CD14-positive monocyte (primary cell): ENCODE measurements around the gene ENPP6. TPM values are rescaled to one million over a fixed set of nuclear protein-coding genes. Genes with fewer than 3 reads are reported as not detected.

ENCODE experiments used
- DNase-seq, 3 donors: peaks; one replicate each; pipeline ENCODE4 v3.0.0-alpha.2; 2011 to 2022
- H2AFZ ChIP-seq: 2 replicates; pipeline ENCODE4 v1.6.0; 2012; ENCODE audit warnings: mild to moderate bottlenecking, low read depth, low read length, inconsistent platforms; ENCODE audit not compliant: insufficient read depth, poor library complexity, severe bottlenecking
- H3K27ac ChIP-seq, 2 donors: 1 replicate in 1 of 2; 2 replicates in 1 of 2; pipeline ENCODE4 v1.5.1; 2012 to 2013; ENCODE audit warnings: low read length in 2 of 2, control low read depth in 1 of 2, inconsistent platforms in 1 of 2, low read depth in 1 of 2, mild to moderate bottlenecking in 1 of 2
- H3K27me3 ChIP-seq, 2 donors: one replicate each; pipeline versions ENCODE4 v1.6.0 to v1.6.1; 2011 to 2013; ENCODE audit warnings: low read length in 2 of 2; ENCODE audit not compliant: control insufficient read depth in 2 of 2, insufficient read depth in 2 of 2
- H3K36me3 ChIP-seq, 2 donors: replicated peaks in 1 of 2; 1 replicate in 1 of 2; 2 replicates in 1 of 2; pipeline versions ENCODE4 v1.5.1 to v1.6.1; 2012 to 2013; ENCODE audit warnings: low read length in 2 of 2, control low read depth in 1 of 2, inconsistent platforms in 1 of 2, mild to moderate bottlenecking in 1 of 2; ENCODE audit not compliant: insufficient read depth in 2 of 2, control insufficient read depth in 1 of 2
- H3K4me1 ChIP-seq, 2 donors: 1 replicate in 1 of 2; 2 replicates in 1 of 2; pipeline versions ENCODE4 v1.5.1 to v1.6.1; 2012 to 2013; ENCODE audit warnings: low read length in 2 of 2, control low read depth in 1 of 2, inconsistent platforms in 1 of 2, mild to moderate bottlenecking in 1 of 2, moderate library complexity in 1 of 2; ENCODE audit not compliant: insufficient read depth in 2 of 2, control insufficient read depth in 1 of 2
- H3K4me2 ChIP-seq: replicated peaks from 2 replicates; pipeline ENCODE3; 2012; ENCODE audit warnings: low read length, moderate library complexity, mild to moderate bottlenecking; ENCODE audit not compliant: poor library complexity, severe bottlenecking; ENCODE audit errors: extremely low read depth
- H3K4me3 ChIP-seq, 3 experiments: fragments of 200-600 bp in 1 of 3; sonication (generic) in 1 of 3; replicated peaks in 1 of 3; 1 replicate in 2 of 3; 2 replicates in 1 of 3; pipeline ENCODE4 v1.5.1; 2011 to 2013; ENCODE audit warnings: low read length in 3 of 3, mild to moderate bottlenecking in 3 of 3, control low read depth in 2 of 3, low read depth in 2 of 3, inconsistent platforms in 1 of 3, moderate library complexity in 1 of 3
- H3K79me2 ChIP-seq: 2 replicates; pipeline ENCODE4 v1.6.0; 2012; ENCODE audit warnings: mild to moderate bottlenecking, control low read depth, inconsistent platforms, low read length, moderate library complexity; ENCODE audit not compliant: insufficient read depth
- H3K9ac ChIP-seq: 2 replicates; pipeline ENCODE4 v1.6.0; 2017; ENCODE audit warnings: low read length, mild to moderate bottlenecking; ENCODE audit not compliant: insufficient read depth, poor library complexity, severe bottlenecking
- H3K9me3 ChIP-seq, 2 donors: replicated peaks in 1 of 2; 1 replicate in 1 of 2; 2 replicates in 1 of 2; pipeline versions ENCODE4 v1.5.1 to v1.6.1; 2012 to 2013; ENCODE audit warnings: low read length in 2 of 2, control low read depth in 1 of 2; ENCODE audit not compliant: control insufficient read depth in 1 of 2, insufficient read depth in 1 of 2
- H4K20me1 ChIP-seq: 2 replicates; pipeline ENCODE4 v1.6.0; 2012; ENCODE audit warnings: mild to moderate bottlenecking, low read length, control low read depth, moderate library complexity; ENCODE audit not compliant: insufficient read depth
- H3K27ac Mint-ChIP-seq, 7 donors: one replicate each; pipeline ENCODE4 v1.8.0; 2020; ENCODE audit warnings: mild to moderate bottlenecking in 7 of 7, mixed read lengths in 7 of 7, moderate library complexity in 6 of 7, inconsistent platforms in 2 of 7
- H3K27me3 Mint-ChIP-seq, 3 donors: one replicate each; pipeline ENCODE4 v1.8.0; 2021 to 2022; ENCODE audit warnings: low read depth in 3 of 3, mild to moderate bottlenecking in 3 of 3, mixed read lengths in 3 of 3, moderate library complexity in 3 of 3, inconsistent platforms in 1 of 3
- H3K36me3 Mint-ChIP-seq, 2 donors: one replicate each; pipeline ENCODE4 v1.8.0; 2020; ENCODE audit warnings: mixed read lengths in 2 of 2, inconsistent platforms in 1 of 2, mild to moderate bottlenecking in 1 of 2
- H3K4me1 Mint-ChIP-seq: one replicate; pipeline ENCODE4 v1.8.0; 2020; ENCODE audit warnings: mild to moderate bottlenecking, mixed read lengths
- H3K4me3 Mint-ChIP-seq, 2 donors: one replicate each; pipeline ENCODE4 v1.8.0; 2020; ENCODE audit warnings: mild to moderate bottlenecking in 2 of 2, mixed read lengths in 2 of 2, moderate library complexity in 1 of 2
- H3K9me3 Mint-ChIP-seq, 7 donors: one replicate each; pipeline ENCODE4 v1.8.0; 2020 to 2022; ENCODE audit warnings: mixed read lengths in 7 of 7, mild to moderate bottlenecking in 6 of 7, moderate library complexity in 6 of 7, inconsistent platforms in 2 of 7
- WGBS: methylation state at CpG from one replicate; pipeline ENCODE4 v1.1.5; 2013; ENCODE audit warnings: missing lambda C conversion rate; ENCODE audit not compliant: insufficient coverage; 5-methylcytosine and 5-hydroxymethylcytosine counted together
- intact Hi-C, 2 donors: fragments of 100-400 bp; cut with micrococcal nuclease; formaldehyde crosslinking; loops; one replicate each; pipeline versions ENCODE4 v1.15.0 to v1.15.1; 2023
- polyA plus RNA-seq, 3 donors: library from polyadenylated mRNA; depleted of rRNA in 1 of 3; unstranded in 2 of 3; stranded (reverse) in 1 of 3; fragments of 300-500 nt in 2 of 3; fragments of >200 nt in 1 of 3; fragmentation: Illumina TruSeq in 2 of 3; gene quantifications; 1 replicate in 2 of 3; 2 replicates in 1 of 3; pipeline ENCODE4 v1.2.3, GENCODE V29; 2012 to 2021
- TF ChIP-seq, protein P1 (sequence below): fragments of 200-600 bp; IDR thresholded peaks from one replicate; pipeline ENCODE4 v1.8.0; 2022; ENCODE audit warnings: antibody characterized with exemption, mild to moderate bottlenecking

ENPP6 gene
- polyA plus RNA-seq, 3 donors, result 0.05 TPM; not detected in 2

DNA sequence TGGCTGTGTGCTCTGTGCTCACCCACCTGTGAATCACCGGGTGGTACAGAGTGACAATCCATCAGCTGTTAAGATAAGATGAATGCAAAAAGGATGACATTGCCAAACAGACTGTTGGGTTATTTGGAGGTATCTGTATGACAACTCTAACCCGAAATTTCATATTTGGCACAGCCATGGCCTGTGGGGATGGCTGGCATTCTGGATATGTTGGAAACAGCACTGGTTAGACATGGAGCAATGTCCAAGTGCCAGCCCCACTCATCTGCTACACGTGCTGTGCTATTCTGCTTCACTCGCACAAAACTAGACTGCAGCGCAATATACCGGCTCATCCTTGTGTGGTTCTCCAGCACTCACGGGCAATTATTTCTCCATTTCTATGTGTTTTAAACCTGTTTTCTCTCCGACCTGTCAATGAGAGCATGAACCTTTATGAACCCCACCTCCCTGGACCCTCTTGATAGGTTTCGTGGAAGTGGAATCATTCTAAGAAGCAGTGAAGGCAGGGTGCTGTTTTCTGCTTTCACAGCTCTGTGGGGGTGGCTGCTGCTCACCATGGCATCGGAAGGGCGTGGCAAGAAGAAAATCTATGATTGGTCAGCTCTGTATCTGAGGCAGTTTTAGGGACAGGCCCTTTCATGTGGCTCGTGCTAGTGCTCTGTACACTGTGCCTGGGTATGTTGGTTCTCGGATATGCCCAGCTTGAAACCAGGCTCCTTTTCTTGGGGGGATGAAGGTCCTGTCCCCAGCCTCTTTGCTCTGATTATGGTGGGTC, 94.9 kb downstream of the ENPP6 start:
- H3K79me2 ChIP-seq, result no peaks in the 10 kb centered on the region
- no peak overlapping the region for H3K27ac Mint-ChIP-seq
- intact Hi-C loops, result no loop called here
- peaks cover 0 to 7% (median 6%) of the 10 kb centered on the region in 3 donors for H3K27me3 Mint-ChIP-seq
- H3K4me3 Mint-ChIP-seq, result no peak overlapping the region
- no peak overlapping the region for H2AFZ ChIP-seq
- H3K4me2 ChIP-seq, result no peak overlapping the region
- H3K36me3 Mint-ChIP-seq, result no peaks in the 10 kb centered on the region
- H3K4me1 ChIP-seq, result no peaks in the 10 kb centered on the region
- WGBS, result 97% methylated on average over 10 of the region's 13 CpGs
- H3K27me3 ChIP-seq, result no peaks in the 10 kb centered on the region
- H3K27ac ChIP-seq, result no peak overlapping the region
- H3K4me3 ChIP-seq, result no peak overlapping the region
- H3K36me3 ChIP-seq, result no peaks in the 10 kb centered on the region
- no peak overlapping the region for H3K9ac ChIP-seq
- H3K4me1 Mint-ChIP-seq, result no peaks in the 10 kb centered on the region
- TF ChIP-seq, protein P1, sequence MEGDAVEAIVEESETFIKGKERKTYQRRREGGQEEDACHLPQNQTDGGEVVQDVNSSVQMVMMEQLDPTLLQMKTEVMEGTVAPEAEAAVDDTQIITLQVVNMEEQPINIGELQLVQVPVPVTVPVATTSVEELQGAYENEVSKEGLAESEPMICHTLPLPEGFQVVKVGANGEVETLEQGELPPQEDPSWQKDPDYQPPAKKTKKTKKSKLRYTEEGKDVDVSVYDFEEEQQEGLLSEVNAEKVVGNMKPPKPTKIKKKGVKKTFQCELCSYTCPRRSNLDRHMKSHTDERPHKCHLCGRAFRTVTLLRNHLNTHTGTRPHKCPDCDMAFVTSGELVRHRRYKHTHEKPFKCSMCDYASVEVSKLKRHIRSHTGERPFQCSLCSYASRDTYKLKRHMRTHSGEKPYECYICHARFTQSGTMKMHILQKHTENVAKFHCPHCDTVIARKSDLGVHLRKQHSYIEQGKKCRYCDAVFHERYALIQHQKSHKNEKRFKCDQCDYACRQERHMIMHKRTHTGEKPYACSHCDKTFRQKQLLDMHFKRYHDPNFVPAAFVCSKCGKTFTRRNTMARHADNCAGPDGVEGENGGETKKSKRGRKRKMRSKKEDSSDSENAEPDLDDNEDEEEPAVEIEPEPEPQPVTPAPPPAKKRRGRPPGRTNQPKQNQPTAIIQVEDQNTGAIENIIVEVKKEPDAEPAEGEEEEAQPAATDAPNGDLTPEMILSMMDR, result no peak
- H3K9me3 ChIP-seq, result no peaks in the 10 kb centered on the region
- H3K9me3 Mint-ChIP-seq, result peaks cover 2 to 16% (median 2%) of the 10 kb centered on the region in 7 donors
- no peak for DNase-seq
- H4K20me1 ChIP-seq, result no peaks in the 10 kb centered on the region

DNA sequence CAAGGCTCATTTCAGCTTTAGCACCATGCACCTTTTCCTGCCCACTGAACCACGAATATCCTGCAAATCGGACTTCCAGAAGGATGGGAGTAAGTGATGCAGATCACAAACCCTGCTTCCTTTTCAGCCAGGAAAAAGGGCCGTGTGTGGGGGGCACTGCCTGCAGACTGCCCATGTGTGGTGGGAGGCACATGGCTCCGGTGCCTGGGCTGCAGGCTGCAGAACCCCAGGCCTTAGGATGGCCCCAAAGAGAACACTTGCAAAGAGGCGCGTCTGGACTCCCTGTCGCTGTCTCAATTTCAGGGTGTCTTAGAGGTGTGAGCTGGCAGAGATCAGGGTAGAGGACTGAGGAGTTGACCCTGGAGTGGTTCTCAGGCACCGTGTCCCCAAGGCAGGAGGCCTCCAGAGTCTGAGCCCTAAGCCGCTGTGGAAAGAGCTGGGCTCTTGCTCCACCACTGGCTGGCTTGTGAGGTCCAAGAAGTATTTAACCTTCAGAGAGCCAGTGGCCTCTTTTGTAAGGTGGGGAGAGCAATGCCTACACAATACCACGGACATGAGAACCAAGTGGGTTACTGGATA, 97.0 kb downstream of the ENPP6 start:
- Histone ChIP-seq H3K27ac (no peak overlapping the region), H3K4me2 (no peak overlapping the region), H3K4me1 (no peaks in the 10 kb centered on the region), H3K36me3 (no peaks in the 10 kb centered on the region), H2AFZ (no peak overlapping the region), H3K9ac (no peak overlapping the region), H4K20me1 (no peaks in the 10 kb centered on the region), H3K4me3 (no peak overlapping the region), H3K9me3 (no peaks in the 10 kb centered on the region), H3K79me2 (no peaks in the 10 kb centered on the region), H3K27me3 (no peaks in the 10 kb centered on the region)
- no peaks in the 10 kb centered on the region for H3K36me3 Mint-ChIP-seq
- peaks cover 0 to 6% (median 2%) of the 10 kb centered on the region in 3 donors for H3K27me3 Mint-ChIP-seq
- TF ChIP-seq, protein P1, result no peak
- intact Hi-C loops, result no loop called here
- peaks cover 0 to 13% (median 2%) of the 10 kb centered on the region in 7 donors for H3K9me3 Mint-ChIP-seq
- no peaks in the 10 kb centered on the region for H3K4me1 Mint-ChIP-seq
- H3K27ac Mint-ChIP-seq, result no peak overlapping the region
- WGBS, result 90% methylated on average over 8 of the region's 10 CpGs
- DNase-seq, result no peak
- no peak overlapping the region for H3K4me3 Mint-ChIP-seq
